HG03280 (cell line): ENCODE results near the gene HYPK.

Experiments
- ATAC-seq: cut with Tn5 transposase; IDR thresholded peaks from one replicate; pipeline ENCODE4 v1.9.1; 2021; ENCODE audit warnings: mild to moderate bottlenecking, moderate library complexity; ENCODE audit not compliant: unreplicated experiment

Gene HYPK, protein sequence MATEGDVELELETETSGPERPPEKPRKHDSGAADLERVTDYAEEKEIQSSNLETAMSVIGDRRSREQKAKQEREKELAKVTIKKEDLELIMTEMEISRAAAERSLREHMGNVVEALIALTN

DNA sequence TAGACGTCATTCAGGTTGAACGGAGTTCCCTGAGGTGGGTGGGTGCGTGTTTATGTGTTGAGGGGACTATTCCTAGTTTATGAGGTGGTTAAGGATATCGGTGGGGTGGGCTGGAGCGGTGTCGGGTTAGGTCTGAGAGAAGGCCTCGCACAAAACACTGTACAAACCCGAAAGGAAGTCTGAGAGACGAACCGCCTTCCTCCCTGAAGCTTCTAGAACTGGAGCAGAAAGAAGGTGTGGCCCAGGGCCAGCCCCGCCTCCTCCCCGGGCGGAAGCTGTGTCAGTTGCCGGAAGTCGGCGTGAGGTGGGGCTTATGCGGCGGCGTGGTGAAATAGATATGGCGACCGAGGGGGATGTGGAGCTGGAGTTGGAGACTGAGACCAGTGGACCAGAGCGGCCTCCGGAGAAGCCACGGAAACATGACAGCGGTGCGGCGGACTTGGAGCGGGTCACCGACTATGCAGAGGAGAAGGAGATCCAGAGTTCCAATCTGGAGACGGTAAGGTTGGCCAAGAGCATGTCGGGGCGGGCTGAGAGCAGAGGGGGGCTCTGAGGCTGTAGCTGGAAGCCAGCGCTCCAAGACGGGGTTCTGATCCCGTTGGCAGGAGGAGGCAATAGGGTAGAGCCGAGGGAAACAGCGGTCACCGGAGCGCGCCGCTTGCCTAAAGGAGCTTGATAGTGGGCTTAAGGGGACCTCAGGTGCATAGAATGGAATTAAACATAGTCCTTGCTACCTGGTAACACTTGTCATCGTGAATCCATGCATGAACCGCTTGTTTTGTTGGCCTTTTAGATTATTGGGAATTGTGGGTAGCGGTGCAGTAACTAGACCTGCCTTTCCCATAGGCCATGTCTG lies at the start of gene HYPK:
Gene HYPK (plus strand): TSS at position 314 of the 856 bp plus-strand sequence. CDS start 24 bp downstream, at position 338.
- peak; percentile 90 for ATAC-seq

DNA sequence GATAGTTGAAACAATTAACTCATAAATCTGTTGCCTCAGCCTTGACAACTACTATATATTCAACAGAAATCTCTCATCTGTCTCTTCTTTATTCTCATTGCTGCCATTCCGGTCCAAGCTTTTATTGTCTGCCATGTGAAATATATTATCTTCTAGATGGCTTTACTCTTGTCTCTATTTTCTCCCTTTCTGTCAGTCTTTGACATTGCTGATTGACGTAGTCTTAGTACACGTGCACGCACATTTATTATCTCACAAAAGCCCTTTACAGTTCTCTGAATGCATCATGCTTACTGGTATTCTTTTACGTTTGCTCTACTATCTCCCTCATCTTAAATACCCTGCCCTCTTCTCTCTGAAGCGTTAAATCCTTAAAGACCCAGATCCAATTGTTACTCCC lies 48.5 kb upstream of the HYPK start:
- no peak for ATAC-seq

DNA sequence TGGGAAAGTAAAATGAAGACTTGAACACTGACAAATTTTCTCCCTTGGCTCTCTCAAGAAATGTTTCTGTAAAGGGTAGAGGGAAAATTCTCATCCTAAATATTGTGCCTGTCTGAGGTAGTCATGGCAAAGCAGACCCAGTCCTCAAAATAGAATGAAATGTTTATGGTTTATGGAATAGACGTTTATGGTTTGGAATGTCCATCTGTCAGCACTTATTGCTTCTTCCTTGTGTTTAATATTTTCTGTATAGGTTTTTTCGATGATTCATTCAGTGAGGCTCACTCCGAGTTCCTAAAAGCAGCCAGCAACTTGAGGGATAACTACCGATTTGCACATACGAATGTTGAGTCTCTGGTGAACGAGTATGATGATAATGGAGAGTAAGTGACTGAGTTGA lies 37.6 kb upstream of the HYPK start:
- no peak for ATAC-seq

DNA sequence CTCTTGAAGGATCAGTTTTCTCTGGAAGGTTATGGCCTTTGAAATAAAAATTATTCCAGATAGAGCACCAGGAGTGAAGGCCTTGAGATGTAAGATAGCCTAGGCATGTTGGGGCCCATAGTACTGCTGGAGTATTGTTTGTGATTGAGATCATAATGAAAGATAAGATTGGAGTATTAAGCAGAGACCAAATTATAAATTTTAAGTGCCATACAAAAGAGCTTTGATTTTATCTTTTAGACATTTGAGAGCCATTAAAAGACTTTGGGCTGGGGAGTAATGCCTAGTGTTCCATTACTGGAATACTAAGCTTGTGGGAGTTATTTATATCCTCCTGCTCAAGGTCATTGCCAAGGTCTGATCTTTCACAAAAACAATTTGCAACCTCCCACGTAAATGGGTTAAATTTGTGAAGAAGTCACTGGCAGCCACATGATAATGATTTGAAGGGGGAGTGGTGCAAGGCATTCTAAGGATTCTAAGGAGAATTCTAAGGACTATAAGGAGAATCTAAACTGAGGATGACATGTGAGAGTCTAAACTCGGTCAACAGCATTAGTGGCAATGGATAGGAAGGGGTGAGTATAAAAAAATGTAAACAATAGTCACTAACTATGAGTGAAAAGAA lies 36.5 kb upstream of the HYPK start:
- ATAC-seq: no peak

DNA sequence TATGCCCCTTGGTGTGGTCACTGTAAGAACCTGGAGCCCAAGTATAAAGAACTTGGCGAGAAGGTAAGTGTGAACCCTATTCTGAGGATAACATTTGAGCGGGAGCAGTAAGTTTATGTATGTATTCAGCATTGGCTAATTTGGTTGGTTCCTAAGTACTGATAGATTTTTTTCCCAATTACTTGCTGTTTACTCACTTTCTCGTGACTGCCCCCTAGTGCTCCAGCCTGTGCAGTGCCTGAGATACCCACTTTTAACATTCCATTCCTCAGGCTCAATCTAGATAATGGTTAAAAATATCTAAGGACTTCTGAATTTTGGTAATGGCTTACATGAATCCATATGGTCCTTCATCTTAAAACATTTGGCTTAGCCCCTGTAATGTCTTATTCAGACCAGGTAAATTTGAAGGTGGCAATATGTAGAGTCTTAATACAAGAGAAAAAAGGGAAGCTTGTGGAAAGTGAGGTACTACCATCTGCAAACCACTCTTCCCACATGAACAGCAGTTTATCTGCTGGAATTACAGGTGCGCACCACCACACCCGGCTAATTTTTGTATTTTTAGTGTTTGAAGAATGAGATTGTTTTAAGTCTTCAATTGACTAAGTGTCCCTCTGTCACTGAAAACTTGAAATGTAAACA lies 30.7 kb upstream of the HYPK start:
- ATAC-seq: no peak

DNA sequence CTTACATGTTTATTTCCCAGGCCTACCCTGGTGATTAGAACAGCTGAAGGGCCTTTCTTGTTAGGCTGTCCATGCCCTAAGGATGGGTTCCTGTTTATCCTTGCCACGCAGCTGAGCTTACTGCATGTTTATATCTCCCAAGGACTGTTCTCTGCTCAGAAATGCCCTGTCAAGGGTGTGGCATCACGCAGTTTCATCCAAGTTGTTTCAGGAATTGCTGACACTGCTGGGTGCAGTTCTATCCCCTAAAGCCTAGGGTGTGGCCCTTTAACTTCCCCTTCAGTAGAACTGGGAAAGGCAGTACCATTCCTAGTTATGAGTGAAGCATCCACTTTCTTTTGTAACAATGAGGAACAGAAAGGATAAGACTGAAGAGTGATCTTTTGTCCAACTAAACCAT lies 28.6 kb upstream of the HYPK start:
- ATAC-seq: no peak

DNA sequence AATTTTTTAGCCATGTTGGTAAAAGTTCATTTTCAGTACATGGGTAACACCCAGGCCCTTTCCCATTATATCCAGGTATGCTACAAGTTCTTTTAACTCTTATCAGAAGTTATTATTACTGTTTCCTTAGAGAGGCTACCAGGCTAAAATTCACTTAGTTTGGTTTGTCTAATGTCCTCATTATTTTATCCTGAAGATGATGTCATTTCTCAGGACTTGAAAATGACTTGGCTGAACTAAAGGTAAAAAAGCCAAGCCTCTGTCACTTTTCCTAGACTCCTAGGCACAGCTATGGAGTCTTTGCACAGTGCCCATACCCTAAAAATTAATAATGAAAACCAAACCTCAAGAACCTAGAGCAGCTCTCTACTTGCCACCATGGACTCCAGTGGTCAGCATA lies 27.8 kb upstream of the HYPK start:
- ATAC-seq: no peak

DNA sequence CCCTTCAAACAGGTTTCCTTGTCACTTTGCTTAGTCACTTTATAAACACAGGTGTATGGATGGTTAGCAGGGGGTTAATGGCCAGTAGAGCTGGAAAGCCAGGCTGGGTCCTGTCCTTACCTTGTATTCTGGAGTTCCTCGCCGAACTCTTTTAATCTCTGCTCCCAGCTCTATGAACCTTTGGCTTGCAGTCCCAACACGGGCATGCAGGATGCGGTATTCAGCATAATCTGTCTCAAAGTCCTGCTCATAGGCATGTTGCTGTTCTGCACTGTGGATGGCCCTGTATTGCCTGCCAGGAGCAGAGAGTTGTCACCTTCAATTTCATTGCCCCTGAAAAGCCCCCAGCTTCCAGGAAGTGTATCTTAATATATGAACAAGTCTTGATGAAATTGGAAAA lies 26.3 kb upstream of the HYPK start:
- no peak for ATAC-seq

DNA sequence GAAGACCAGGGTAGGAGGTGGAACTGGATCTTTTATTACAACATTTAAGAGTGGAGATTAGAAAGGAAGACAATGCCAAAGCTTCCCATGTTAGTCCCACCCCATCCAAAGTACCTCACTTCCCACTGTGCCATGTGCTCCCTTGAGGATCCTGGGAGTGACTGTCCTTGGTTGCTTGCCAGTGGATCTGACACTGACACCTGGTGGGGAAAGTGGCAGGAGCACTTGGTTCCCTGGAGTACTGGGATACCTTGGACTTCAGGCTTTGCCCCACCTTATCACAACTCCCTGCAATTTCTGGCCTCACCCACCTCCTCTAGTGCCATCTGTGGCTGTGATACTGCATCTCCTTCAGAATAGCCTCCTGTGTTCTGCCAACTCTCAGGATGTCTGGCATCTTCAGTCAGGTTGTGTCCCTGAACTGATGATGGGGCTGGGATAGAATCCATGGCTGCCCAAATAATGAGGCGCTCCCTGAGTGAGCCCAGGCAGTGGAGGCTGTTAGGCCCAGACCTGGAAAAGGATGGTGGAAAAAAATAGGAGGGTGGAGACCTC lies 24.9 kb upstream of the HYPK start:
- no peak for ATAC-seq

DNA sequence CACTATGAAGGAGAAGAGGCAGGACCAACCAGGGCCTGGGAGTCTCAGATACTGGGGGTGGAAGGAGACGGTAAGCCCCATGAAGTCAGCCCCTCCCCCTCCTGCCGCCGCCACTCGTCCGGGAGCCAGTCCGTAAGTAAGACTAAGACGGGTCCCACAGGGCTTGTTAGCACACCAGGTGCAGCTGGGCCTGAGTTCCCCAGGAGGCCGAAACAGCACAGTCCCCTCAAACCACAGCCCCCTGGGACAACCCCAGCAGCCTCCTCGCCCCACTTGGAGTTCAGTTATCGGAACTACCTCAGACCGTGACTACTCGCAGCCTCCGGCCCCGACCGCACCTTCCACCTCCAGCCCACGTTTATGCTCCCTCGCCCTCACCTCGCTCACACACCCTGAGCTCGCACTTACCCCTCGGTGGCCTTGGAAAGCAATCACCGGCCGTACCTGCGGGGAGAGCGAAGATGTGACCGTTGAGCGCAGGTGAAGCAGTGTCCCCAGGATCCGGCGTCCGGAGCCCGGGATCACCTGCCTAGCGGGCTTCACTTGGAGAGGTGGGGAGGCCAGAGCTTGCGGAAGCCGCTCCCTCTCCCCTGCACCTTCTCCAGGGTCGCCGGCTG lies 24.2 kb upstream of the HYPK start:
- peak; percentile 61 for ATAC-seq

DNA sequence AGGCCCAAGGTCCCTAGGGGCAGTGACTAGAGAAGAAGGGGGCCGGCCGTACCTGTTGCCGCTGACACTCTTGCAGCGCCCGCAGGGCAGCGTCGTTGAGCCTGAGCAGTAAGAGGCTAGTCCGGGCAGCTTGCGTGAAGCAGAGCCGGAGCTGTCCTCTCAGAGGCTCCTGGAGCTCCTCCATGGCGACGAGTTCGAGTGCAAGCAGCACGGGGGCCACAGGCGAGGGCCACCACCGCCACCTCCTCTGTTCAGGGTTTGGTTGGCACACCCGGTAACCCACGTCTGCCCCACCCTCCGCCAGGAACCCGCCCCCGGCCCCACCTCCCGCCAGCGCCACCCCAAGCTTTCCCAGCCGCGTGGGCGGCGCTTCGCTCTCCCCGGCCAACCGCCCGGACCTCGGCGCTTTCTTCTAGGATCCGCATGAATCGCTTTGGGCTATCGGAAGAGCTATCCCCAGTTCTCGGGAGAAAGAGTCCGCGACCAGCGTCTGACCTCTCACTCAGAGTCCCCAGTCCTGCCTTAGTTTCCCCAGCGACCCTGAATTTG lies 23.6 kb upstream of the HYPK start, which contains the start of gene ELL3:
Gene ELL3 (minus strand): TSS at position 249 of the 549 bp plus-strand sequence. CDS start 65 bp downstream, at position 184.
- peak; percentile 37 for ATAC-seq

DNA sequence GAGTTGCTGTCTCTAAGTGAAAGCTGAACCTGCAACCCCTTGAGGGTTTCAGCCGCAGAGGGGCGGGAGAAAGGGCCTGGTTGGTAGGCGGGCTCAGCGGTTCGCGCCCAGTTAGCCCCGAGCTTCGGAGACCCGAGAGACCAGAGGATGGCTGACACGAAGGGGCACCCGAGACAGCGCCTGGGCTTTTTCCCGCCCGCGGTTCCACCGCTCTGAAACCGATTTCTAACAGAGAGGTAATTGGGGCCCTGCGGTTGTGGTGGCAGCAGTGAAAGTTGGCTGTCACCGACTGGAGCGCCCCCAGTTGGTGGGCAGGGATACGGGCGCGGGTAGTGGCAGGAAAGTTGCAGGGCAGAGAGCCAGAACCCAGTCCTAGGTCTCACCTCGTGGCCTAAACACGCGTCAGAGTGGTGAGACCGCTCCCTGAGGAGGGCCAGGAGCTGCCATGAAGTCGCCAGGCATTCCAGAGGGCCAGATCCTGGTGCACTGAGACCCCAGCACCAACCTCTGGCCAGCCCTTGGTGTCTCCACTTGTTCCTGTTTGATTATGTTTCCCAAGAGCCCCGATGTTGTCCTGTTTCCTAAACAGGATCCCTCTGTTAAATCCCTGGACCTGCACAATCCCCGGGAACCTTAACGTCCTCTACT lies 23.0 kb upstream of the HYPK start:
- peak; percentile 47 for ATAC-seq

DNA sequence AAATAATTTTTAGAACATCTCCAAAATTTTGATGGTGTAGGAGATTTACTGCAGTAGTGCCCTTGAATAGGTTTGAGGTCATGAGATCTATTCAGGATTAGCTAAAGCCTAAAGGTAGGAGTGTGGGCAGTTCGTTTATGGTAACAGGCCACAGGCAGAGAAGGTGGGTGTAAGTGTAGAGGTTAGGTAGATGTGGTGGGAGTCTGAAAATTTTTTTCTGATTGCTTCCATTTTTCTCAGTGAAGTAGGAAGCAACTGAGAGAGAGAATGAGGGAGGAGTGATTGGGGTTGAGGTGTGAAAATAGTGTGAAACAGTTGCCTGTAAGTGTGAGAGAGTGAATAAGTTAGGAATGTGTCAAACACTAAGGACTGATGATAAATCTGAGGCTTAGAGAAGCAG lies 21.4 kb upstream of the HYPK start:
- ATAC-seq: no peak

DNA sequence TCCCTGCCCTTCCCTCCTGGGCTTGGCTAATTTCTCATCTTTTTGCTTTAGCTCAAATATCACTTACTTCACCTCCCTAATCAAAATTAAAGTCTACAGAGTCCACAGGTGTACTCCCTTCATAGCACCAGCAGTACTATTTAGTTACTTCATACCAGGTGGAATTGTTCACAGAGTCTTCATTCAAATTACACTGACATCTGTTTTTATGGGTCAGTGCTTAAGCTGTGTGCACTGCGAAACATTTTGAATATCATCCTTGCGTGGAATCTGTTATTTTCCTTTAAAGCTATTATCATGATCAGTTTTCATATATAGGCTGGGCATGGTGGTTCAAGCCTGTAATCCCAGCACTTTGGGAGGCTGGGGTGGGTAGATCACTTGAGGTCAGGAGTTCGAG lies 11.0 kb upstream of the HYPK start:
- ATAC-seq: no peak

DNA sequence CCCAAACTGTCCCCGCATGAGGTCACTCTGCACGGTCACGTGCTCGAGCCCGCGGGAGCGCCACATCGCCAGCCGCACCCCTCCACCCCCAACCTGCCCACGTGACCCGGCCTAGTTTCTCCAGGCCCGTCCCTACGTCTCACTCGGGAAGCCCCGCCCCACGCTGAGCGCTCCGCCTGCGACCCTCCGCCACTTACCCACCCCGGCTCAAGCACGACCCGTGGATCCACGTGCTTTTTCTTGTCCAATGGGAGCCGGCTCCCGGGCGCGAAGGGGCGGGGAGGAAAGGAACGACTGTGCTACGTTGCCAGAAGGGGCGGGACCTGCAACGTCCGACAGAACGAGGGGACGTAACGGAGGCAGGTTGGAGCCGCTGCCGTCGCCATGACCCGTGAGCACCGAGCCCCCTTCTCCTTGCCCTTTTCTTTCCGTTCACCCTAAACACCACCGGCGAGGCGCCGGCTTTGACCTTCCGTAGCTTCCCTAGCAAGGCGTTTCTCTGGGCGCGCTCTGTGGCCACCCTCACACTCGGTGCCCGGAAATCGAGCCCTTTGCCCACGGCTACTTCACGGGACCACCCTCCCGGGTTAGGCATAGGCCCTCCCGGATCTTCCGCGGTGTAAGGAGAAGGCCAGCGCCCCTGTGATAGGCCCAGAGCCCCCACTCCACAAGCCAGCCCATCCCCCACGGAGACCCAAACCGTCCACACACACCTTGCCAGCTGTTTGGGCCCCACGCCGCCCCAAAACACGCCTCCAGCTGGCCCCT lies 8.2 kb upstream of the HYPK start, which contains the start of gene SERF2:
Gene SERF2 (plus strand): TSS at position 328 of the 768 bp plus-strand sequence. CDS start 57 bp downstream, at position 385.
- peak; percentile 89 for ATAC-seq

DNA sequence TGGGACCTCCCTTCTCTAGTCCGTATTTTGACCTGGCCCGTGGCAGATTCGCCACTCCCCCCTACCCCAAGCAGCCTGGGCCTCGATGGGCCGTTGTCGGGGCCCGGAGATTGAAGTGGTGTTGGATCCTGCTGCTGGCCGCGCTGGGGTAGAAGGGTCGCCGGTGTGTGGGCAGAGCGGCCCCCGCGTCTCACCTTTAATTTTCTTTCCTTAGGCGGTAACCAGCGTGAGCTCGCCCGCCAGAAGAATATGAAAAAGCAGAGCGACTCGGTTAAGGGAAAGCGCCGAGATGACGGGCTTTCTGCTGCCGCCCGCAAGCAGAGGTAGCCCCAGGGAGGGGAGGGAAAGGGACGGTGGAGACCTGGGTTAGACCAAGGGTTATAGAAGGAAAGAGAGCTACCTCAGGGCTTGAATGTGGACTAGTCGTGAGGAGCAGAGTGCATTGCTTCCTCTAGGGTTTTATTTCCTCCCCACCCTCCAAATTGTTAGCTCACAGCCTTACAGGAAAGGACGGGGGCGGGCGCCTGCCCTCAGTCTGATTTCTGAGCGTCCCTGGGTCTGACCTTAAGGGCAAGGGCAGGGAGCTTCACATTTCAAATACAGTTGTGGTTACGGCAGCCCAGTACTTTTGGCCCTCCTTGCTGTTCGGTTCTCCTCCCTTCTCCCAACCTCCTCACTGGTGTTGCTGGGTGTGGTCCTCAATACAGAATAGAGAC lies 7.5 kb upstream of the HYPK start:
- ATAC-seq: peak; percentile 4

DNA sequence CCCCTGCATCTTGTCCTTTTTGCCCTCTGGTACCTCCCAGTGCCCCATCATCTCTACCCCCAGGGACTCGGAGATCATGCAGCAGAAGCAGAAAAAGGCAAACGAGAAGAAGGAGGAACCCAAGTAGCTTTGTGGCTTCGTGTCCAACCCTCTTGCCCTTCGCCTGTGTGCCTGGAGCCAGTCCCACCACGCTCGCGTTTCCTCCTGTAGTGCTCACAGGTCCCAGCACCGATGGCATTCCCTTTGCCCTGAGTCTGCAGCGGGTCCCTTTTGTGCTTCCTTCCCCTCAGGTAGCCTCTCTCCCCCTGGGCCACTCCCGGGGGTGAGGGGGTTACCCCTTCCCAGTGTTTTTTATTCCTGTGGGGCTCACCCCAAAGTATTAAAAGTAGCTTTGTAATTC lies 6.8 kb upstream of the HYPK start:
- no peak for ATAC-seq

DNA sequence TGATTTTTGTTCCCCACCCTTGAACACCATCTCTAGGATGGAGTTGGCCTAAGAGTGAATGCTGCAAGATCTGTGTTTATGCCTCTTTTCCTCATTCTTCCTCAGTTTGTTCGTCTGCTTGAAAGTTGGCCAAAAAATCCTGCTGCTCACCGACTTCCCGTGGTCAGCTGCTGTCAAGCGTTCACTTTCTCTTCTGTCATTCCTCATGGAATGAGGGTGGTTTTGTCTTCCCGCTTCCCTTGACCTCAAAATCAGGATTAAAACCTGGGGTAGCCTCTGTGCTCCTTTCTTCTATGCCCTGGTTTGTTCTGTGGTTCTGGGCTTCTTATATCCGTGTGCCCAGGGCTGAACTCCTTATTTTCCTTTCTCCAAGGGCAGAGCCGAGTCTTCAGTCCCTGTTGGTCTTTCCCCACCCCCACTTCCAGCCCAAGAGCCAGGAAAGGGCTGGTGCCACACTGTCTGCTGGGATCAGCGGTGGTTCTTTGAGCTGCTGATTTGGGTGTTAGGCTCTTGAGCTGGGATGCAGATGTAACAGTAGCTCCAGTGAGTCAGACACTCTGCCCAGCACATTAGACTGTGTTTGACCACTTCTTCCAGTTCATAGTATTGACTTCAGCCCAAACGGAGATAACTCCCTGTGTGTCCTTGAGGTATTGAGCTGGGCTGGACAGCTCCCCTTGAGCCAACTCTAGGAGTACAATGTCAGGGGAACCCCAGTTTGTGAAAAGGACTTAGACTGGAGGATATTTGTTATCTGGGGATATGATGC lies 5.9 kb upstream of the HYPK start:
- no peak for ATAC-seq
